Breast epithelium (tissue), 3 donors: ENCODE data around the gene MAPK1.

Source experiments
- CTCF ChIP-seq, 3 donors: fragments of 450-650 bp; IDR thresholded peaks; one replicate each; pipeline ENCODE4 v1.5.1; 2016 to 2017; ENCODE audit warnings: antibody characterized with exemption in 3 of 3, mild to moderate bottlenecking in 3 of 3, moderate library complexity in 3 of 3
- POLR2A ChIP-seq: fragments of 450-650 bp; IDR thresholded peaks from one replicate; pipeline ENCODE4 v1.6.1; 2016; ENCODE audit warnings: antibody characterized with exemption, mild to moderate bottlenecking, moderate library complexity
- POLR2AphosphoS5 ChIP-seq, 3 donors: sonication (generic); formaldehyde crosslinking; IDR thresholded peaks; one replicate each; pipeline ENCODE4 v1.6.1; 2017; ENCODE audit warnings: antibody characterized with exemption in 3 of 3

- no peak for TF ChIP-seq CTCF (IDR thresholded peaks at IDR 0.05)
- no peak for TF ChIP-seq POLR2A
- no peak for TF ChIP-seq POLR2AphosphoS5 (IDR thresholded peaks at IDR 0.05)
Observed at GRCh38 chr22:21807544-21808529, 59.6 kb downstream of the MAPK1 start.
